GM18499 (cell line): ENCODE results near the gene PHLDB1.

Experiments used
- ATAC-seq: cut with Tn5 transposase; IDR thresholded peaks from one replicate; pipeline ENCODE4 v1.9.1; 2021; ENCODE audit warnings: moderate number of reproducible peaks; ENCODE audit not compliant: insufficient read depth, unreplicated experiment

The PHLDB1 gene

DNA sequence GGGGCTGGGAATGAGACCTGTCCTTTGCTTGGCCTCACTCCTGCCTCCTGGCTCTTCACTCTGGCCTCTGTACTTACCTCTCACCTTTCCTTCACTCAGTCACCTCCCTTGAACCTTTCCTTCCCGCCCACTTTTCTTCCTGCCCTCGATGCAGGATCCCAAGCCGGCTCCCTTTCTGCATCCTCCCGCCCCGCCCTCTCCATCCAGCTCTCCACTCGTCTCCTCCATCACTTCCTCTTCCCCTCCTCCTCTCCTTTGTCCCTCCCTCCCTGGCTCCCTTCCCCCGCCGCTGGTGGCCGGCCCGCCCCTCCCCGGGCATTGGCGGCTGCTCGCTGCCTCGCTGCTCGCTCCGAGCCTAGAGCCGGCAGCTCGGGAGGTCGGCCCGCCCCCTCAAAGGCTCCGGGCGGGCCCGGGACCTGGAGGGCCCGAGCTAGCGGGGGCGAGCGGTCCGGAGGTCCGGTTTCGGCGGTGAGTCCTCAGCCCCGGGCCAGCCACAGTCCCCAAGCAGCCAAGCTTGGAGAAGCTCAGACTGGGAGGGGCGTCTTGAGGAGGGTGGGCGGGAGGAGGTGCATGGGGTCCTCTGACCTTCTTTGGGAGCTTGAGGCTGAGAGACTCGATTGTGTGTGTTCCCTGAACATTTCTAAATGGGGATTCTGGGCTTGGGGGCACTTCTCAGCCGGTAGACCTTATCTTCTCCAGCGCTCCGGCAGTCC, 13.8 kb downstream of the PHLDB1 start:
- no peak for ATAC-seq

DNA sequence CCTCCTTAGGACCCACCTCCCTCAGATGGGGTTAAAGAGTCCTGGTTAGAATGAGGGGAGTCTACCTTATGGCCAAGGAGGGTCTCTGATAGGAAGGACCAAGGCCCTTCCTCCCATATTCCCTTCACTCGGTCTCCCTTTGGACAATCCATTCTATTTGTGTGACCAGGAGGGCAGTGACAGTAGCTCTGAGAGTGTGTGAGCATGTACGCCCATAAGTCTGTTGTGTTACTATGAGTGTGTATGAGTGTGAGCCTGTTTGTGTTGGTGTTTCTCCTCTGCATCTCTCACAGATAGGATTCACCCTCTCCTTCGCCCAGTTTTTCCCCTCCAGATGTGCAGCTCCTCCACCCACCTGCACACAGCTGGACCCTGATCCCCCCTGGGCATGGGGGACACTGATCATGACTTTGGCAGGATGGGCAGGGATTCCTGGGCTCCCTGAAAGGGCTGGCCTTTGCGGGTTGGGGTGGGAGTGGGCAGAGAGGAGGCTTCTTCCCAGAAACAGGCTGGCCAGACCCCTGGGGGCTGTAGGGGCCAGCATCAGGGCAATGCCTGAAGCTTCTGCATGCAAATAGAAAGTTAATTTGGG, 14.5 kb downstream of the PHLDB1 start:
- ATAC-seq = no peak

DNA sequence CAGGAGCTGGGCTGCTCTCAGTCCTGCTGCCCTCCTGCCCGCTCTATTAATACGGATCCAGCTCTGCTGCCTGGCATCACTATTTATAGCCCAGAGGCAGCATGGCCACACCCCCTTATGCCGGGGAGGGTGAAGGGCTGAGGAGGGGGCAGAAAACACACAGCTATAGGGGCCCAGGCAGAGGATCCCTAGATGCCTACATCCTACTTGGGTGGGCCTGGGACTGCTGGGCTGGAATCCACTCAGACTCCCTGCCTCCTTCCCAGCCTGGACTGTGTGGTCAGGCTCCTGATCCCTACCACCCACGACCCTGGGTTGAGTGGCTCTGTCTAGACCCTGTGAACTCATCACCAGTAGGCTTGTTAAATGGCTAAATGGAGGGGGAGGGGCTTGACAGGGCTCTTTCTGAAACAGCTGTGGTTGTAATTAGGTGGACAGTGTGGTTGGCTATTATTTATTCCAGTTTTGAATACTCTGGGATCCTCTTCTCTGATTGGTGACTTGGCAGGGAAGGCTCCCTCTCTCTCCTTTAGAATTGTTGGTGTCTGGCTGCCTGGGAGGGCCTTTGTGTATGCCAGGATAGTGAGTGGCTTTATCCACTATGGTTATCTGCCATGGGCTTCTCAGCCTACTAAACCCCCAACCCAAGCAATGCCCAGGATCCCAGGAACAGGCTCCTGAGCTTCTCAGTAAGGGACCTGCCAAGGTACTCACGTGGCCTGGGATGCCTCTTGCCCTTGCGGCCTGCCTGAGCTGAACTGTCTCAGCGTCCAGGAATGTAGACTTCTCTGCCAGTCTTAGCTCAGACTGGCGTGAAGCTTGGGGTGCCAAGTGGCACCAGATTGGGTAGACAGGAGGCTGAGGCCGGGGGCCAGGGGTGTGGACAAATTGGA, 15.2 kb downstream of the PHLDB1 start:
- no peak for ATAC-seq

DNA sequence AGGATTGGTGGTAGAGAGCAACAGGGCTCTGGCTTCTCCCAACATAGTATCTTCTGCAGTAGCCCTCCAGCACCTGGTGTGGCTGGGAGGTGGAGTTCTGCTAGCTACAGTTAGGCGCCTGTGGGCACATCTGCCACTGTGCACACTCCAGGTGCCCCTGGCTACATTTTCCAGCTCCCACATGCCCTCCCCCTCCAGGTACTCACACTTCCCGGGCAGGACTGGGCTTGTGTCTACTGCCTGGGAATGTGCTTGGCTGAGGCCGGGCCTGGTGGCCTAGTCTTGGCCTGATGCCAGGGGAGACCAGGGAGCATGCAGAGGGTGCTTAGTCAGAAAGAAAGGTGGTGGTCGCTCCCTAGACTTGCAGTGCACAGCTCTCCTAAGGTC, 15.8 kb downstream of the PHLDB1 start:
- ATAC-seq = no peak

DNA sequence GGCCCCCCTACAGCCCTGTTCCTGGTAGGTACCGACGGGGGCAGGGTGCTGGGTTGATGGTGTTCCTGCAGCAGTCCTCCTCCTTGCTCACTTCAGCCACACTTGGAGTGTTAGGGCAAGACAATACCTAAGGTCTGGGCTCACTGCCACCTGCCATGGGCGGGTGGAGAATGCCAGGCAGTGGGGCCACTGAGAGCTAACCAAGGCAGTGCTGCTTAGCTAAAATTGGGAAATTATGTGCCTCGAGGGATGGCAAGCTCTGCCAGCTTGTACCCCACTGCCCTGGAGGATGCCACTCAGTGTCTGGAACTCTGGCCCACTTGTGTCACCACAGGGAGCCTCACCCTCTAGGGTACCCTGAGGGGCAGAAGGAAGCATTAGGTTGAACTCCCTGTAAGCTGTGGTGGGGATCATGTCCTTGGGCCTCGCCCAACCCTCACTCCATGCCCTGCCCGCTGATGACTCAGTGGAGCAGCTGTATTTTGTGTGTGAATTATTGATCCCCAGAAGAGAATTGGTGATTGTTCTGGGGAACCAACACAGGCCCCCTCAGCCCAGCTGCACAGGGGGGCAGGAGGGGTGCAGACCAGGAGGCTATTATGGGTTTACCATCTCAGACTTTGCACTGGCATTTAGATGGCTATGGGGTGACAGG, 17.7 kb downstream of the PHLDB1 start:
- ATAC-seq = no peak

DNA sequence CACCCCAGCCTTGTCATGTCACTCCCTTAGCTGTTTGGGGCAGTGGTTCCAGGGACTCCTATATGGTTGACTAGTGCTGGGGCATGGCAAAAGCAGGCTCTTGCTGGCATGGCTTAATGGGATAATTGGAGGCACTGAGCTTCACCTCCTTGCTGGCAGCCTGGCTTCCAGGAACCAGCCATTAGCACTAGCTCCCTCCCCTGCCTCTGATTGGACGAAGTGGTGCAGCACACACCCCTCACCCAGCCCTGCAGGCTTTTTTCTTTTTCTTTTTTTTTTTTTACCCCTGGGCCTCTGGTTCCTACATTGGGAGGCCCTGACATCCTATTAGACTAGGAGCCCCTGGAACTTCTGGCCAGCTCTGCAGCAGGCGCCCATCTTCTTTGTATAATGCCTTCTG, 18.6 kb downstream of the PHLDB1 start:
- no peak for ATAC-seq

DNA sequence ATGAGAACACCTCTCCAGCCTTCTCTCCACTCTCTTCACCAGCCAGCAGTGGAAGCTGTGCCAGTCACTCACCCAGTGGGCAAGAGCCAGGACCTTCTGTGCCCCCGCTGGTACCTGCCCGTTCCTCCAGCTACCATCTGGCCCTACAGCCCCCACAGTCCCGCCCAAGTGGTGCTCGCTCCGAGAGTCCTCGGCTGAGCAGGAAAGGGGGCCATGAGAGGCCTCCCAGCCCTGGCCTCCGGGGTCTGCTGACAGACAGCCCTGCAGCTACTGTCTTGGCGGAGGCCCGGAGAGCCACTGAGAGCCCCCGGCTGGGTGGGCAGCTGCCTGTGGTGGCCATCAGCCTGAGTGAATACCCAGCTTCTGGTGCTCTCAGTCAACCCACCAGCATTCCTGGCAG, 20.2 kb downstream of the PHLDB1 start:
- no peak for ATAC-seq

DNA sequence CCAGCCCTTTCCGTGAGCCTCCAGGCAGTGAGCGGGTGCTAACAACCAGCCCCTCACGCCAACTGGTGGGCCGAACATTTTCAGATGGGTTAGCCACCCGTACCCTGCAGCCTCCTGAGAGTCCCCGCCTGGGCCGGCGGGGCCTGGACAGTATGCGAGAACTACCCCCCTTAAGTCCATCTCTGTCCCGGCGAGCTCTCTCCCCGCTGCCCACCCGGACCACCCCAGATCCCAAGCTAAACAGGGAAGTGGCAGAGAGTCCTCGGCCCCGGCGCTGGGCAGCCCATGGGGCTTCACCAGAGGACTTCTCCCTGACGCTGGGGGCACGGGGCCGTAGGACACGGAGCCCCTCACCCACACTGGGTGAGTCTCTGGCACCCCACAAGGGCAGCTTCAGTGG, 20.6 kb downstream of the PHLDB1 start:
- no peak for ATAC-seq

DNA sequence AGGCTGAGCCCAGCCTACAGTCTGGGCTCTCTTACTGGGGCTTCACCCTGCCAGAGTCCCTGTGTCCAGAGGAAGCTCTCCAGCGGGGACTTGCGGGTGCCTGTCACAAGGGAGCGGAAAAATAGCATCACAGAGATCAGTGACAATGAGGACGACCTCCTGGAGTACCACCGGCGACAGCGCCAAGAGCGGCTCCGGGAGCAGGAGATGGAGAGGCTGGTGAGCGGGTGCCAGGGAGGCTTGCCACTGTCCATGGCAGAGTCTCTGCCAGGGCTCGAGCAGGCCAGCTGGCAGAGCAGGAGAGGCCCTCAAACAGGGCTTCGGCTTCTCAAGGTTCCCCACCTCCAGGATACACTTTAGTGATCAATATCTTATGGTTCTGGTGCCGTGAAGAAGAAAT, 21.0 kb downstream of the PHLDB1 start:
- no peak for ATAC-seq

DNA sequence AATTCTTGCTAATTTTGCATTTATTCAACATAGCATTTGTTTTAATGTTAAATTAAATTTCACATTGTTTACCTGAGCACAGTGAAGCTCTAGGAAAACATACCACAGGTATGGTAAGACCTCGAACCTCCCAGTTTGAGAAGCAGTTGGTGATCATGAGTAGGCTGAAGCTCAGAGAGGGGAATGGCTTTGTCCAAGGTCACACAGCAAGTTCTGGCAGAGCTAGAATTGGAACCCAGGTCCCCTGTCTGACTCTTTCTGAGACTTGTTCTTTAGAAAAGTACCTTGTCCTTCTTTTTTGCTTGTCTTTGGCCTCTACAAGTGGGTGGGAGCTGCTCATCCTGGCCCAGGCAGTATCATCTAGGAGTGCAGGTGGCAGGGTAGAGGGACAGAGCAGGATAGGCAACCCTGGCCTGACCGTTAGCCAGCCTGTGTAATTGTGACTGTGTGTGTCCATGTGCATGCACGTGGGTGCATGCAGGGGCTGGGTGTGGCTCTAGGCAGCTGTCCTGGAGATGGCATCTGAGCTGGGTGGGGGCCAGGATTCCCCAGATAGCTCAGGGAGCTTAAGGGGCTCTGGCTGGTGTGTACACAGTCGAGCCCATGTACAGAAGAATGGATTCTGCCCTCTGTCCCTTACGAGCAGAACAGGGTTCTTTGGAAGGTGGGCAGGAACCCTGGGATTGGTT, 21.6 kb downstream of the PHLDB1 start:
- ATAC-seq = no peak

DNA sequence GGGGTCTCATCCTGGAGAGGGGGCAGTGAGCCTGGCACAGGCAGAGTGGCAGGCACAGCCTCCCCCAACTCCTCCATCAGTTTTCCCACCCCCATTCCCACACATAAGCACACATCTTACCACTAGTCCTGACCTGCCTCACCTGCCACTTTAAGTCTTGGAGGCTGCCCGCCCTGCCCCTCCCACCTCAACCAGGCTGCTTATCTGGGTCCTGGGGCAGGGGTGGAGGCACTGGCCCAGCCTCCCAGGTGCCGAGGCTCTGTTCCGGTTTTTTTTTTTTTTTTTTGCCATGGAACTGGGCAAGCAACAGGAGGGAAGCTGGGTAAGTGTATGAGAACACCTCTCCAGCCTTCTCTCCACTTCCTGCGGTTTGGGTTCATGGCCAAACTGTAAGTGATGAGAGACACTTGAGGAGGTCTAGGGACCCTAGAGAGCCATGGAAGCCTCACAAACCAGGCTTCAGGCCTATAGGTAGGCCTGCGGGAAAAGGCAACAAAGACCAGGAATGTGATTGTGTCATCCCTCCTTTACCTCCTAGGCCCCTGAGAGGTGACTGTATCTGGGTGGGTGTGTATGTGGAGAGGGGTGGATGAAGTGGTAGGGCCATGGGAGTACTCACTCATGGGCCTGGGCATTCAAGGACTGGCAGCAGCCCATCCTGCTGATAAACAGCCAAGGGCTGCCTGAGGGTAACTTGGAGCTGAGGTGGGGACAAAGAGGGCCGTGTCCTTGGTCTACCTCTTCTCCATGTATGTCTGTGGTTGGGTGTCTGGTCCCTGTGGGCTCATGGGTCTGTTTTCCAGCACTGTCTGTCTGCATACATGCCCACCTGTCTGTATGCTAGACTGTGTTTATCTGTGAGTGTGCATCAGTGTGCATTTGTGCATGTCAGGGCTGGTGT, 22.6 kb downstream of the PHLDB1 start:
- no peak for ATAC-seq

DNA sequence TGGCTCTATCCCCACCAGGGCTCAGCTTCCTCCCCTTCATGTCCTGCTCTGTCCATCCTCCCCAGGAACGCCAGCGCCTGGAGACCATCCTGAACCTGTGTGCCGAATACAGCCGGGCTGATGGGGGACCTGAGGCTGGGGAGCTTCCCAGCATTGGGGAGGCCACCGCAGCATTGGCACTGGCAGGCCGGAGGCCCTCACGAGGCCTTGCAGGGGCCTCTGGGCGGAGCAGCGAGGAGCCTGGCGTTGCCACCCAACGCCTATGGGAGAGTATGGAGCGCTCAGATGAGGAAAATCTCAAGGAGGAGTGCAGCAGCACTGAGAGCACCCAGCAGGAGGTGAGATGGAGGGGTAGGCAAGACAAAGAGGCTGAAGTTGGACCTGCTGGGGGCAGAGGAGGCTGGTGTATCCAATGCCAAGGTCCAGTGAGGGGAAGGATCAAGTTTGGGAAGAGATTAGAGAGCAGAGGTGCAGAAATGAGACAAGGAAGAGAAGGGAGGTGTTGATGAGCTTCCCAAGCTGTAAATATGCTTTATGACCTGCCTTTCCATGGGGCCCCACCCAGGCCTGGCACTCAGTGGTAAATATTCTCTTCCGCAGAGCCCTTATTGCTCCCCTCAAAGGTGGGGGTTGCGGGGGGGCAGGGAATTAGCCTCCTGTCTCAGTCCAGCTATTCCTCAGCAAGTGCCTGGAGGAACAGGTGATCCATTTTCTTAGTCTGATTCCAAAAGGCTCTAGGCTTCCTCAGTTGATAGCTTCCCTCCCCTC, 23.9 kb downstream of the PHLDB1 start:
- ATAC-seq = no peak

DNA sequence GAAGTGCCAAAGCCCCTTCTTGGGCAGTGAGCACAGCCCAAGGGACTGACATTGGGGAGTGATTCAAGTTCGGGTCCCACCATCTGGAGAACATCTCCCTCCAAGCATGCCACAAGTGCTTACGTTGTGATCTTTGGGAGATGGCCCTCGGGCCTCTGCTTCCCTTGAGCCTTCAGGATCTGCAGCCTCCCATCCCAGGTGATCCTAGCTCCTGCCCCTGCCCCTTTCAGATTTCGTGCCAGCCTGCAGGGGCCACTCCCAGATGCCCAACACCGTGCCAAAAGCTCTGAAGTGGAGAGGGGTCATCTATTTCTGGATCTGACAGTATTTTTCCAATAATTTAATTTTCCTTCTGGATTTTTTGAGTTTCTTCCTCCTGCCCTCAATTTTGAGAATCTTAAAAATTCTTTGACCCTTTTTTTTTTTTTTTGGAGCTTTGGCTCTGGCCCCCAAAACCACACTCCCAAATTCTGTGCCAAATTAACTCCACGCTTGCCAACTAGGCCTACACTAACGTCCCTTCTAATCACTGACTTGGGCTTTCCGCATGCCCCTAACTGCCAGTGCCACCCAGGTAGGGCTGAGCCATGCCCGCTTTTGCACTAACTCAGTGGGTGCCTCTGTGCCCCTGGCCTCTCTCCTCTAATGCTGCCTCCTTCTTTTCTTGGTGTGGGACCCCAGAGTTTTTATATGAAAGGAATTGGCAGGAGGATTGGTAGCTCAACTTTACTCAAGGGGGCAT, 25.3 kb downstream of the PHLDB1 start:
- ATAC-seq = no peak

DNA sequence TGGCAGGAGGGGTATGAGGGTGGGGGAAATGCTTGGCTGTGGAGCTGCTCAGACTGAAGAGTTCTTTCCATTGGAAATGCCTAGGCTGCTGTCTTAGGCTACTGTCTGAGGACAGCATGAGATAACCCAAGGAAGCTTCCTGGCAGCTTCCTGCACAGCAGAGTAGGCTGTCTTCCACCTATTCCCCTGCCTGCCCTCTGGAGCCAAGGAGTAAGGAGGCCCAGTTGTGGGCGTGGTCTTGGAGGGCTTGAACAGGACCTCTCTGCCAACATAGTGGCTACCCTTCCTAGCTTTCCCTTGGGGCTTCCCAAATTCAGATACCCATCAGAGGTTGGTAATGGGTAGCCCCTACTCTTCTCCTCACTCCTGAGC, 25.9 kb downstream of the PHLDB1 start:
- ATAC-seq = no peak

DNA sequence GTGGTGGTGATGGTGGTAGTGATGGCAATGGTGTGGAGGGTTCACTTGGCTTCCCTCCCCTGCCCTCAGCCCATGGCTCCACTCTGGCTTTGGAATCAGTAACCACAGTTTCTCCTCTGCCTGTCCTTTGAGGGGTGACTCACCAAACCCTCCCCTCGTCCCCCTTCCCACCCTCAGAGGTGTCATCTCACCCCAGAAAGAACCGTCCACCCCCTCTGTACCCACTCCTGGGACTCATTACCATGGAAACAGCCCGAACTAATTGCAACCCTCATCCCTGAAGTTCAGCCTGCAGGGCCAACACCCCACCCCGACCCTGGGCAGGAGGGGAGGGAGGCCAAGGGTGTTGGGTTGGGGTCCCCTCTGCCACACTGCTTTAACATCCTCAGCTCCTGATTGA, 26.6 kb downstream of the PHLDB1 start:
- no peak for ATAC-seq

DNA sequence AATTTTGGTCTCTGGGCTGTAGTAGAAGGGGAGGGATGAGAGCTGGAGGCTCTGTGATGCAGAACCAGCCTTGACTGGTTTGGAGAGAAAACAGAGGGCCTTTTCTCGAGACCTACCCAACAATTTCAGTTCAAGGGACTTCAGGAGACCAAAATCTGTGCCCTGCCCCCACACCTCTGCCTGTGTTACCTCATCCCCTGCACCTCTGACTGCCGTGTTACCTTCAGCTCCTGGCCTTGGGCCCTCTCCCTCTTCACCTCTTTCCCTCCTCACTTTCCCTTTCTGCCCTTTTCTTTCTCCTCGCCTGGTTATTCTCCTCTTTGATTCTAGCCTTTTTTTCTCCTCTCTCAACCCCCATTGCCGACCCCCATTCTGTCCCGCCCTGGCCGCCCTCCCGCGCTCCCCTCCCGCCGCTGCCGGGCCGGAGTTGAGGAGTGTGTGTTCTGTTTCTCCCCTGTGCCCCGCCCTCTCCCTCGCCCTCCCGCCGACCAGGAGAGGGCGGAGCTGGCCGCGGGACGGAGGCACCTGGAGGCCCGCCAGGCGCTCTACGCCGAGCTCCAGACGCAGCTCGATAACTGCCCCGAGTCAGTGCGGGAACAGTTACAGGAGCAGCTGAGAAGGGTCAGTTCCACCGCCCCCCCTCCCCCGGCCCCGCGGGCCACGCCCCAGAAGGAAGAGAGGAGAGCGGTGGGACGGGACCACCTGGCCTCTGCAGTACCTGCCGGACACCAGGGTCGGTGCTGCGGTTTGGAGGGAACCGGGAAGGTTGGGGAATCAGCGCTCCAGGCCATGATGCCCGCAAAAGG, 27.2 kb downstream of the PHLDB1 start:
- ATAC-seq = no peak

DNA sequence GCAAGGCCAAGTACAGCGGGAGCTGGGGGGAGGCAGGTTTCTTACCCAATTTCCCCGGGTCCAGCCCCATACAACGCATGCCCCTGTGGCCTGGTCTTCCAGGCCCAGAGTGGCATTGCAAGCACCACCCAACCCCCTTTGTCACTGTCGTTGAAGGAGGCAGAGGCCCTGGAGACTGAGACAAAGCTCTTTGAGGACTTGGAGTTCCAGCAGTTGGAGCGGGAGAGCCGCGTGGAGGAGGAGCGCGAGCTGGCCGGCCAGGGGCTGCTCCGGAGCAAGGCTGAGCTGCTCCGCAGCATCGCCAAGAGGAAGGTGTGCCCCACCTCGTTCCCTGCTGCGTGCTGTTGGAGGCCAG, 27.8 kb downstream of the PHLDB1 start:
- ATAC-seq = no peak
